PC-3 (cell line): ENCODE data around the gene ZNF358. TPM values are rescaled to one million over a fixed set of nuclear protein-coding genes. Genes with fewer than 3 reads are reported as not detected.

Experiments
- ATAC-seq: fragments of 200-7000 bp; cut with Tn5 transposase; 2 replicates; pipeline ENCODE4 v1.9.1; 2020; ENCODE audit warnings: mild to moderate bottlenecking, moderate library complexity
- BruUV-seq: library from RNA; stranded (reverse); fragments of 400-500 nt; replicated peaks from 2 replicates; lab custom pipeline; 2021; lab: Mats Ljungman, UMichigan
- CTCF ChIA-PET: fragments of 300-600 bp; sonication (Branson Sonifier 250); formaldehyde crosslinking; loops from one replicate; lab custom pipeline; 2022; ENCODE audit warnings: antibody characterized with exemption; lab: Charles Lee
- POLR2A ChIA-PET: fragments of 300-600 bp; sonication (Branson Sonifier 250); formaldehyde crosslinking; loops from one replicate; lab custom pipeline; 2022; ENCODE audit warnings: antibody characterized with exemption; ENCODE audit not compliant: unreplicated experiment; lab: Charles Lee
- DNase-seq: peaks from one replicate; pipeline ENCODE4 v3.0.0-alpha.2; 2015
- H2AFZ ChIP-seq: fragments of 300-600 bp; sonication (generic); 2 replicates; pipeline ENCODE4 v1.6.0; 2016; ENCODE audit warnings: antibody characterized with exemption, low read length
- H3F3A ChIP-seq: fragments of 300-600 bp; sonication (generic); one replicate; pipeline ENCODE4 v1.6.0; 2017; ENCODE audit warnings: antibody characterized with exemption, low read length, control low read depth, mild to moderate bottlenecking; ENCODE audit not compliant: unreplicated experiment
- H3K27ac ChIP-seq: fragments of 300-600 bp; sonication (generic); 2 replicates; pipeline ENCODE4 v1.5.1; 2016; ENCODE audit warnings: mild to moderate bottlenecking, low read length
- H3K27me3 ChIP-seq: fragments of 300-600 bp; sonication (generic); 2 replicates; pipeline ENCODE4 v1.6.1; 2016; ENCODE audit warnings: low read length, mixed read lengths
- H3K36me3 ChIP-seq: fragments of 300-600 bp; sonication (generic); 2 replicates; pipeline ENCODE4 v1.6.1; 2016; ENCODE audit warnings: low read depth, mixed run types, low read length, mixed read lengths
- H3K4me1 ChIP-seq: fragments of 300-600 bp; sonication (generic); 2 replicates; pipeline ENCODE4 v1.5.1; 2016; ENCODE audit warnings: low read length; ENCODE audit not compliant: insufficient read depth
- H3K4me2 ChIP-seq: fragments of 300-600 bp; sonication (generic); 2 replicates; pipeline ENCODE4 v1.6.0; 2016; ENCODE audit warnings: low read length
- H3K4me3 ChIP-seq: fragments of 300-600 bp; sonication (generic); 2 replicates; pipeline ENCODE4 v1.5.1; 2016; ENCODE audit warnings: mild to moderate bottlenecking, low read length, mixed read lengths
- H3K79me2 ChIP-seq: fragments of 300-600 bp; sonication (generic); 2 replicates; pipeline ENCODE4 v1.6.1; 2017; ENCODE audit warnings: low read length, mixed read lengths
- H3K9ac ChIP-seq: fragments of 300-600 bp; sonication (generic); 2 replicates; pipeline ENCODE4 v1.6.0; 2016; ENCODE audit warnings: mild to moderate bottlenecking, low read length
- H3K9me2 ChIP-seq: fragments of 300-600 bp; sonication (generic); replicated peaks from 2 replicates; pipeline ENCODE4 v1.6.1; 2016; ENCODE audit warnings: mixed run types, low read length, mixed read lengths
- H3K9me3 ChIP-seq: fragments of 300-600 bp; sonication (generic); 2 replicates; pipeline ENCODE4 v1.6.1; 2016; ENCODE audit warnings: low read length, mixed read lengths
- H4K20me1 ChIP-seq: fragments of 300-600 bp; sonication (generic); 2 replicates; pipeline ENCODE4 v1.6.1; 2016; ENCODE audit warnings: low read length, mixed read lengths
- CTCF ChIP-seq: fragments of 300-600 bp; sonication (generic); conservative IDR thresholded peaks from 2 replicates; pipeline ENCODE4 v1.5.1; 2017; ENCODE audit warnings: antibody characterized with exemption, low read depth, mild to moderate bottlenecking, low read length
- EZH2 ChIP-seq: fragments of 300-600 bp; sonication (generic); IDR thresholded peaks from one replicate; pipeline ENCODE4 v1.6.1; 2017; ENCODE audit warnings: antibody characterized with exemption, mild to moderate bottlenecking, low read length; ENCODE audit not compliant: unreplicated experiment
- EZH2phosphoT487 ChIP-seq: fragments of 300-600 bp; sonication (generic); IDR thresholded peaks from 2 replicates; pipeline ENCODE4 v1.6.1; 2018; ENCODE audit warnings: mild to moderate bottlenecking, antibody characterized with exemption, low read length, borderline replicate concordance
- intact Hi-C: fragments of 100-400 bp; cut with micrococcal nuclease; formaldehyde crosslinking; loops from 2 replicates; pipeline ENCODE4 v1.9.0; 2023
- total RNA-seq: library from RNA; depleted of rRNA; stranded (reverse); fragments of >200 nt; gene quantifications from 2 replicates; pipeline ENCODE4 v1.2.3, GENCODE V29; 2014

The ZNF358 gene
- total RNA-seq, 1 experiment from 2014 or later: 41.6 TPM

GRCh38 chr19:7534531-7535046, 18.7 kb downstream of the ZNF358 start:
- Histone ChIP-seq H3K27ac (peak overlapping the region; percentile 9; the same call in 1 of the 2 replicates), H3K9me3 (no peaks in the 10 kb centered on the region), H3F3A (no peaks in the 10 kb centered on the region), H3K9me2 (no peaks in the 10 kb centered on the region), H3K9ac (peak overlapping the region; percentile 78), H2AFZ (peak overlapping the region; percentile 99), H3K79me2 (peaks cover 9% of the 10 kb centered on the region), H3K36me3 (peaks cover 7% of the 10 kb centered on the region; the same call in 1 of the 2 replicates), H3K27me3 (no peaks in the 10 kb centered on the region), H4K20me1 (no peaks in the 10 kb centered on the region), H3K4me1 (peaks cover 10% of the 10 kb centered on the region), H3K4me3 (peak overlapping the region; percentile 98), H3K4me2 (peak overlapping the region; percentile 96)
- DNase-seq (peak; percentile 56), ATAC-seq (peak; percentile 53)
- TSS peak; percentile 43 for BruUV-seq
- intact Hi-C loops: loop anchor here (1.0 to 10.0 kb wide), 4 partner anchors 12 to 1850 kb away; partner anchors contain the start of genes HSD11B1L, MCOLN1, MICOS13 and PEX11G
- TF ChIP-seq EZH2phosphoT487: no peak
- peak; percentile 41; the same call in 1 of the 2 replicates for TF ChIP-seq CTCF
- TF ChIP-seq EZH2: no peak
- POLR2A ChIA-PET: interaction anchor here (0.6 kb wide), 1 partner anchor 262 kb away, joined by 3 read pairs; no protein-coding TSS in a partner anchor
- CTCF ChIA-PET: no interaction called here

GRCh38 chr19:7535047-7535997, 19.4 kb downstream of the ZNF358 start, which contains the start of gene PNPLA6:
TSS of gene PNPLA6 (plus strand) at chr19:7535717. CDS start at chr19:7535789, 72 bp downstream.
- H3K27ac ChIP-seq: peak within 1 kb of the TSS; percentile 24; the same call in 1 of the 2 replicates
- H3K79me2 ChIP-seq: peaks cover 9% of the 10 kb centered on the region
- no peak for TF ChIP-seq EZH2
- no peak for TF ChIP-seq EZH2phosphoT487
- no peak for TF ChIP-seq CTCF
- BruUV-seq: no TSS peak
- peaks cover 10% of the 10 kb centered on the region for H3K4me1 ChIP-seq
- peak within 1 kb of the TSS; percentile 78 for H3K9ac ChIP-seq
- ChIA-PET POLR2A (interaction anchor here (0.6 kb wide), 1 partner anchor 261 kb away, joined by 3 read pairs; no protein-coding TSS in a partner anchor), CTCF (no interaction called here)
- H4K20me1 ChIP-seq: no peaks in the 10 kb centered on the region
- H3K9me3 ChIP-seq: no peaks in the 10 kb centered on the region
- H3K9me2 ChIP-seq: no peaks in the 10 kb centered on the region
- no peaks in the 10 kb centered on the region for H3F3A ChIP-seq
- H3K27me3 ChIP-seq: no peaks in the 10 kb centered on the region
- ATAC-seq (peak; percentile 72), DNase-seq (peak; percentile 98)
- intact Hi-C loops: loop anchor here (2.0 to 10.0 kb wide), 3 partner anchors 47 to 1851 kb away; partner anchors contain the start of genes HSD11B1L, MICOS13 and PEX11G
- peaks cover 10% of the 10 kb centered on the region; the same call in 1 of the 2 replicates for H3K36me3 ChIP-seq
- H2AFZ ChIP-seq: peak within 1 kb of the TSS; percentile 99
- peak within 1 kb of the TSS; percentile 96 for H3K4me2 ChIP-seq
- H3K4me3 ChIP-seq: peak within 1 kb of the TSS; percentile 98
